GM12878 (cell line): ENCODE measurements around the gene LDLRAD4. TPM values are rescaled to one million over a fixed set of nuclear protein-coding genes. Genes with fewer than 3 reads are reported as not detected.

Experiments
- ATAC-seq: fragments of 200-7000 bp; cut with Tn5 transposase; 3 replicates; pipeline ENCODE4 v1.9.1; 2020; ENCODE audit warnings: mild to moderate bottlenecking, moderate library complexity
- BruUV-seq: library from RNA; stranded (reverse); fragments of 400-500 nt; replicated peaks from 2 replicates; lab custom pipeline; 2021; lab: Mats Ljungman, UMichigan
- CTCF ChIA-PET: fragments of 300-600 bp; sonication (Branson Sonifier 250); formaldehyde crosslinking; extraction: SDS; loops from one replicate; lab custom pipeline; 2021; ENCODE audit warnings: inconsistent platforms; lab: Yijun Ruan, JAX
- POLR2A ChIA-PET: fragments of 350-600 bp; formaldehyde crosslinking; extraction: SDS; loops from one replicate; lab custom pipeline; 2021; ENCODE audit warnings: inconsistent platforms; lab: Charles Lee
- RAD21 ChIA-PET: fragments of 300-600 bp; sonication (Branson Sonifier 250); formaldehyde crosslinking; loops from one replicate; lab custom pipeline; 2023; ENCODE audit warnings: antibody characterized with exemption; ENCODE audit not compliant: unreplicated experiment; lab: Charles Lee
- SMC1A ChIA-PET: fragments of 300-600 bp; sonication (Branson Sonifier 250); formaldehyde crosslinking; loops from one replicate; lab custom pipeline; 2023; ENCODE audit not compliant: unreplicated experiment, uncharacterized antibody; lab: Charles Lee
- DNase-seq: peaks from one replicate; pipeline ENCODE4 v3.0.0-alpha.2; 2011; ENCODE audit warnings: low read depth, low spot score
- FAIRE-seq: peaks from 3 replicates; lab custom pipeline; 2011; peaks lifted over from hg19 to GRCh38; lab: Jason Lieb, UNC
- H2AFZ ChIP-seq: 2 replicates; pipeline ENCODE4 v1.6.0; 2011; ENCODE audit warnings: low read depth, low read length, control low read depth; ENCODE audit not compliant: control insufficient read depth
- H3K27ac ChIP-seq: 2 replicates; pipeline ENCODE4 v1.5.1; 2011; ENCODE audit warnings: control low read depth; ENCODE audit not compliant: control insufficient read depth, insufficient read depth
- H3K27me3 ChIP-seq, 2 experiments: replicated peaks in 1 of 2; 2 replicates each; pipeline versions ENCODE4 v1.6.0 to v1.6.1; 2011; ENCODE audit warnings: low read length in 1 of 2; ENCODE audit not compliant: control insufficient read depth in 2 of 2, insufficient read depth in 2 of 2
- H3K36me3 ChIP-seq, 2 experiments: 2 replicates each; pipeline ENCODE4 v1.5.1; 2011; ENCODE audit warnings: low read length in 1 of 2; ENCODE audit not compliant: control insufficient read depth in 2 of 2, insufficient read depth in 2 of 2
- H3K4me1 ChIP-seq: 2 replicates; pipeline ENCODE4 v1.6.1; 2011; ENCODE audit warnings: mild to moderate bottlenecking, low read length, moderate library complexity, mixed read lengths; ENCODE audit not compliant: control insufficient read depth, insufficient read depth
- H3K4me2 ChIP-seq: 2 replicates; pipeline ENCODE4 v1.6.0; 2011; ENCODE audit warnings: control low read depth; ENCODE audit not compliant: control insufficient read depth, insufficient read depth
- H3K4me3 ChIP-seq: fragments of 200-600 bp; sonication (generic); 2 replicates; pipeline ENCODE4 v1.5.1; 2016
- H3K79me2 ChIP-seq: 2 replicates; pipeline ENCODE4 v1.6.0; 2011; ENCODE audit warnings: low read length; ENCODE audit not compliant: control insufficient read depth, insufficient read depth
- H3K9ac ChIP-seq: 2 replicates; pipeline ENCODE4 v1.8.0; 2011; ENCODE audit warnings: low read length, control low read depth, mixed read lengths; ENCODE audit not compliant: control insufficient read depth, insufficient read depth
- H3K9me3 ChIP-seq: replicated peaks from 3 replicates; pipeline ENCODE4 v1.5.1; 2011; ENCODE audit warnings: mild to moderate bottlenecking, low read length; ENCODE audit not compliant: control insufficient read depth, insufficient read depth
- H4K20me1 ChIP-seq: 2 replicates; pipeline ENCODE4 v1.6.0; 2011; ENCODE audit not compliant: control insufficient read depth, insufficient read depth
- ATF7 ChIP-seq: fragments of 450-650 bp; IDR thresholded peaks from 2 replicates; pipeline ENCODE4 v1.6.1; 2016; ENCODE audit warnings: low read depth, mild to moderate bottlenecking
- GABPA ChIP-seq: IDR thresholded peaks from 2 replicates; pipeline ENCODE4 v1.6.1; 2014; ENCODE audit warnings: antibody characterized with exemption, low read depth, mild to moderate bottlenecking, inconsistent platforms
- IKZF2 ChIP-seq, 2 experiments: fragments of 450-650 bp; IDR thresholded peaks; 2 replicates each; pipeline ENCODE4 v1.6.1; 2017; ENCODE audit warnings: mild to moderate bottlenecking in 2 of 2, moderate library complexity in 2 of 2
- IRF4 ChIP-seq: IDR thresholded peaks from 2 replicates; pipeline ENCODE4 v1.6.1; 2011; ENCODE audit warnings: low read depth, low read length
- MYB ChIP-seq: fragments of 150-350 bp; IDR thresholded peaks from 2 replicates; pipeline ENCODE4 v1.6.1; 2014; ENCODE audit warnings: mild to moderate bottlenecking, low read depth, low read length, borderline replicate concordance
- NR2F1 ChIP-seq: fragments of 450-650 bp; conservative IDR thresholded peaks from 2 replicates; pipeline ENCODE4 v1.6.1; 2017; ENCODE audit warnings: mild to moderate bottlenecking
- POU2F2 ChIP-seq: IDR thresholded peaks from 3 replicates; pipeline ENCODE4 v1.6.1; 2011; ENCODE audit warnings: low read depth, mild to moderate bottlenecking, low read length, borderline replicate concordance
- TBL1XR1 ChIP-seq: IDR thresholded peaks from 2 replicates; pipeline ENCODE4 v1.6.1; 2012; ENCODE audit warnings: low read depth, low read length, improper control_type of control experiment
- TCF12 ChIP-seq: IDR thresholded peaks from 2 replicates; pipeline ENCODE4 v1.6.1; 2011; ENCODE audit warnings: low read depth, mild to moderate bottlenecking, low read length
- ZNF274 ChIP-seq: IDR thresholded peaks from one replicate; pipeline ENCODE4 v1.8.0; 2011; ENCODE audit not compliant: insufficient read length, insufficient read depth
- ZZZ3 ChIP-seq: IDR thresholded peaks from 2 replicates; pipeline ENCODE4 v1.6.1; 2011; ENCODE audit warnings: low read depth; ENCODE audit not compliant: control insufficient read depth, insufficient read length
- WGBS: methylation state at CpG from one replicate; pipeline ENCODE4 v1.1.6; 2016; ENCODE audit warnings: low lambda C conversion rate; ENCODE audit not compliant: insufficient replicate concordance, insufficient coverage; ENCODE audit errors: missing lambda C conversion rate; 5-methylcytosine and 5-hydroxymethylcytosine counted together
- in situ Hi-C: fragments of 300-500 bp; cut with MboI; formaldehyde crosslinking; loops from 9 replicates; pipeline ENCODE4 v1.14.3; 2018; ENCODE audit warnings: mixed read lengths
- intact Hi-C: fragments of 100-400 bp; cut with micrococcal nuclease; formaldehyde crosslinking; loops from one replicate; pipeline ENCODE4 v1.14.2; 2022; ENCODE audit not compliant: unreplicated experiment
- polyA plus RNA-seq, 11 experiments: library from polyadenylated mRNA; depleted of rRNA in 4 of 11; unstranded in 6 of 11; stranded (reverse) in 5 of 11; fragments of >200 nt; fragmentation: Nextera tagmentation in 4 of 11; fragmentation: Illumina TruSeq in 1 of 11; extraction: Ambion mirVana in 4 of 11; extraction: Trizol in 1 of 11; gene quantifications; 1 replicate in 1 of 11; 2 replicates in 10 of 11; pipeline versions ENCODE4 v1.2.1 to v1.2.3, GENCODE V29; 2011 to 2016; ENCODE audit warnings: inconsistent platforms in 2 of 11, missing spikeins in 2 of 11, low read depth in 1 of 11
- total RNA-seq, 4 experiments: library from RNA; depleted of rRNA in 3 of 4; stranded (reverse); fragments of >200 nt in 3 of 4; fragmentation: Illumina TruSeq in 1 of 4; extraction: Trizol in 1 of 4; gene quantifications; 2 replicates each; pipeline versions ENCODE4 v1.2.1 to v1.2.3, GENCODE V29; 2013 to 2021
- TF ChIP-seq, protein P1 (sequence below): IDR thresholded peaks from 2 replicates; pipeline ENCODE4 v1.6.1; 2011; ENCODE audit warnings: mild to moderate bottlenecking, low read depth, low read length, moderate library complexity; ENCODE audit not compliant: insufficient replicate concordance
- TF ChIP-seq, protein P2 (sequence below): fragments of 450-650 bp; IDR thresholded peaks from 2 replicates; pipeline ENCODE4 v1.6.1; 2017; ENCODE audit warnings: mild to moderate bottlenecking
- TF ChIP-seq, protein P3 (sequence below): fragments of 450-650 bp; IDR thresholded peaks from 2 replicates; pipeline ENCODE4 v1.6.1; 2017; ENCODE audit warnings: mild to moderate bottlenecking, low read depth, inconsistent platforms; ENCODE audit not compliant: poor library complexity, severe bottlenecking
- TF ChIP-seq, protein P4 (sequence below): IDR thresholded peaks from 2 replicates; pipeline ENCODE4 v1.6.1; 2011; ENCODE audit warnings: low read depth, mild to moderate bottlenecking, low read length, moderate library complexity, borderline replicate concordance; ENCODE audit errors: extremely low read depth

LDLRAD4 gene
- total and polyA plus RNA-seq, 10 of the 15 experiments (the other 5 are each of a cell fraction or from before 2014, with no cell fraction given), result 2.7 to 16.8 (median 11.2) TPM

DNA sequence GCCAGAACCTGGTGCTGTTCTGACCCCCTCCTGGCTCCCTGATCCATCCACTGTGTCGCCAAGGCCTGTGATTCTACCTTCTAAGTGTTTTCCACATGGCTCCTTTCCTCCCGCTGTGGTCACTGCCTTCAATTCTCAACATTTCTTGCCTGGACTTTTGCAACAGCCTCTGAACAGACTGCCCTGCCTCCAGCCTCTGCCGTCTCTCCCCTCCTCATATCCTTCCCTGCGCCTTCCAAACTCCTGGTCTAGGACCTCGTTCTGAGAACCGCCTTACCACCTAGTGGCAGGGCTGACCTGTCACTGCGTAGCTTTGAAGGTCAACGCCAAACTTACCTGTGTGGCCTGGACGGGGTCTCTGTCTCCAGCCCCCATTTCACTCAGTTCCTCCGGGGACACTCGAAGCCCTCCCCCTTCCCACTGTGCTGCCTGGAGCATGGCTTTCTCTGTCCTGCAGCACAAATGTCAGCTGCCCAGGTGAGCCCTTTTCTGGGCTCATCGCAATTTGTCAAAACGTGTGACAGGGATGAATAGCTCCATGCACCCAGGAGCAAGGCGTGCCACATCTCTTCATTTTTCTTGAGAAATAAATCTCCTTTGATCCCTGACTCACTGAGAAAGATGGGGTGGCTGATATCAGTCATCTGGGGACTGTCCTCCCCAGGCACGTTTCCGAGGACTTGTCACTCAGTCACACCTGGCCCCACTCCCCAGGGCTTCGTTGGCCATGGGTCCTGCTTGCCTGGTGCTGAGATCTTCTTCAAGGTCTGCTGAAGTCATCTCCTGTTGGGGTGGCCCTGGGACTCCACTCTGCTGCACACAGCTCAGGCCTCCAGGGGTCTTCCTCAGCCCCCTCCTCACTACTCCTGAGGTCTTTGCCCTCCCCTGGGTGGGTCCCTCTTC lies 46.7 kb downstream of the LDLRAD4 start:
- FAIRE-seq (no peak), ATAC-seq (no peak), DNase-seq (no peak)
- Histone ChIP-seq H3K4me1 (no peaks in the 10 kb centered on the region), H3K79me2 (no peaks in the 10 kb centered on the region), H3K9ac (no peak overlapping the region), H3K4me3 (no peak overlapping the region), H3K36me3 (no peaks in the 10 kb centered on the region), H3K27ac (no peak overlapping the region), H3K27me3 (peaks cover 5 to 6% of the 10 kb centered on the region in 2 experiments), H3K4me2 (no peak overlapping the region), H2AFZ (no peak overlapping the region), H3K9me3 (no peaks in the 10 kb centered on the region), H4K20me1 (no peaks in the 10 kb centered on the region)
- ChIA-PET CTCF (interaction anchor here (2.0 kb wide), 1 partner anchor 17 kb away, joined by 4 read pairs; no protein-coding TSS in a partner anchor), RAD21 (no interaction called here), SMC1A (interaction anchor here (1.0 kb wide), 1 partner anchor 14 kb away, joined by 3 read pairs; no protein-coding TSS in a partner anchor), POLR2A (no interaction called here)
- no TSS peak for BruUV-seq
- in situ Hi-C loops (no loop called here), intact Hi-C loops (no loop called here)
- TF ChIP-seq ZZZ3 (no peak), MYB (no peak), GABPA (no peak), POU2F2 (no peak), ATF7 (no peak), ZNF274 (no peak), IRF4 (no peak), NR2F1 (no peak), TBL1XR1 (no peak), TCF12 (no peak), IKZF2 (IDR thresholded peaks at IDR 0.05) (no peak)
- TF ChIP-seq, protein P1, sequence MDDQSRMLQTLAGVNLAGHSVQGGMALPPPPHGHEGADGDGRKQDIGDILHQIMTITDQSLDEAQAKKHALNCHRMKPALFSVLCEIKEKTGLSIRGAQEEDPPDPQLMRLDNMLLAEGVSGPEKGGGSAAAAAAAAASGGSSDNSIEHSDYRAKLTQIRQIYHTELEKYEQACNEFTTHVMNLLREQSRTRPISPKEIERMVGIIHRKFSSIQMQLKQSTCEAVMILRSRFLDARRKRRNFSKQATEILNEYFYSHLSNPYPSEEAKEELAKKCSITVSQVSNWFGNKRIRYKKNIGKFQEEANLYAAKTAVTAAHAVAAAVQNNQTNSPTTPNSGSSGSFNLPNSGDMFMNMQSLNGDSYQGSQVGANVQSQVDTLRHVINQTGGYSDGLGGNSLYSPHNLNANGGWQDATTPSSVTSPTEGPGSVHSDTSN, result no peak
- TF ChIP-seq, protein P2, sequence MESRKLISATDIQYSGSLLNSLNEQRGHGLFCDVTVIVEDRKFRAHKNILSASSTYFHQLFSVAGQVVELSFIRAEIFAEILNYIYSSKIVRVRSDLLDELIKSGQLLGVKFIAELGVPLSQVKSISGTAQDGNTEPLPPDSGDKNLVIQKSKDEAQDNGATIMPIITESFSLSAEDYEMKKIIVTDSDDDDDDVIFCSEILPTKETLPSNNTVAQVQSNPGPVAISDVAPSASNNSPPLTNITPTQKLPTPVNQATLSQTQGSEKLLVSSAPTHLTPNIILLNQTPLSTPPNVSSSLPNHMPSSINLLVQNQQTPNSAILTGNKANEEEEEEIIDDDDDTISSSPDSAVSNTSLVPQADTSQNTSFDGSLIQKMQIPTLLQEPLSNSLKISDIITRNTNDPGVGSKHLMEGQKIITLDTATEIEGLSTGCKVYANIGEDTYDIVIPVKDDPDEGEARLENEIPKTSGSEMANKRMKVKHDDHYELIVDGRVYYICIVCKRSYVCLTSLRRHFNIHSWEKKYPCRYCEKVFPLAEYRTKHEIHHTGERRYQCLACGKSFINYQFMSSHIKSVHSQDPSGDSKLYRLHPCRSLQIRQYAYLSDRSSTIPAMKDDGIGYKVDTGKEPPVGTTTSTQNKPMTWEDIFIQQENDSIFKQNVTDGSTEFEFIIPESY, result no peak
- TF ChIP-seq, protein P3, sequence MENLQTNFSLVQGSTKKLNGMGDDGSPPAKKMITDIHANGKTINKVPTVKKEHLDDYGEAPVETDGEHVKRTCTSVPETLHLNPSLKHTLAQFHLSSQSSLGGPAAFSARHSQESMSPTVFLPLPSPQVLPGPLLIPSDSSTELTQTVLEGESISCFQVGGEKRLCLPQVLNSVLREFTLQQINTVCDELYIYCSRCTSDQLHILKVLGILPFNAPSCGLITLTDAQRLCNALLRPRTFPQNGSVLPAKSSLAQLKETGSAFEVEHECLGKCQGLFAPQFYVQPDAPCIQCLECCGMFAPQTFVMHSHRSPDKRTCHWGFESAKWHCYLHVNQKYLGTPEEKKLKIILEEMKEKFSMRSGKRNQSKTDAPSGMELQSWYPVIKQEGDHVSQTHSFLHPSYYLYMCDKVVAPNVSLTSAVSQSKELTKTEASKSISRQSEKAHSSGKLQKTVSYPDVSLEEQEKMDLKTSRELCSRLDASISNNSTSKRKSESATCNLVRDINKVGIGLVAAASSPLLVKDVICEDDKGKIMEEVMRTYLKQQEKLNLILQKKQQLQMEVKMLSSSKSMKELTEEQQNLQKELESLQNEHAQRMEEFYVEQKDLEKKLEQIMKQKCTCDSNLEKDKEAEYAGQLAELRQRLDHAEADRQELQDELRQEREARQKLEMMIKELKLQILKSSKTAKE, result no peak
- TF ChIP-seq, protein P4, sequence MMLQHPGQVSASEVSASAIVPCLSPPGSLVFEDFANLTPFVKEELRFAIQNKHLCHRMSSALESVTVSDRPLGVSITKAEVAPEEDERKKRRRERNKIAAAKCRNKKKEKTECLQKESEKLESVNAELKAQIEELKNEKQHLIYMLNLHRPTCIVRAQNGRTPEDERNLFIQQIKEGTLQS, result no peak
- WGBS, result 35% methylated on average over 17 of the region's 17 CpGs
